Liver (tissue), 9 donors: ENCODE measurements around the gene RNF182. TPM values are rescaled to one million over a fixed set of nuclear protein-coding genes. Genes with fewer than 3 reads are reported as not detected.

Experiments used
- DNase-seq: peaks from one replicate; pipeline ENCODE4 v3.0.0-alpha.2; 2017; ENCODE audit warnings: low spot score
- H3K27ac ChIP-seq, 2 donors: one replicate each; pipeline ENCODE4 v1.7.0; 2013; ENCODE audit warnings: inconsistent platforms in 2 of 2, low read length in 2 of 2, control low read depth in 1 of 2, low read depth in 1 of 2, mild to moderate bottlenecking in 1 of 2
- H3K27me3 ChIP-seq, 4 donors: one replicate each; pipeline versions ENCODE4 v1.6.1 to v1.7.0; 2013; ENCODE audit warnings: low read length in 3 of 4, inconsistent platforms in 1 of 4, mild to moderate bottlenecking in 1 of 4, moderate library complexity in 1 of 4; ENCODE audit not compliant: control insufficient read depth in 4 of 4, insufficient read depth in 4 of 4
- H3K36me3 ChIP-seq, 4 donors: one replicate each; pipeline versions ENCODE4 v1.6.1 to v1.7.0; 2013; ENCODE audit warnings: low read length in 3 of 4, mild to moderate bottlenecking in 3 of 4, low read depth in 1 of 4, moderate library complexity in 1 of 4; ENCODE audit not compliant: control insufficient read depth in 4 of 4, insufficient read depth in 3 of 4
- H3K4me1 ChIP-seq, 4 donors: one replicate each; pipeline versions ENCODE4 v1.6.1 to v1.7.0; 2013; ENCODE audit warnings: low read length in 3 of 4, mild to moderate bottlenecking in 3 of 4, moderate library complexity in 1 of 4; ENCODE audit not compliant: control insufficient read depth in 4 of 4, insufficient read depth in 4 of 4
- H3K4me3 ChIP-seq, 3 donors: one replicate each; pipeline versions ENCODE4 v1.6.1 to v1.7.0; 2013; ENCODE audit warnings: low read length in 3 of 3, control low read depth in 1 of 3, low read depth in 1 of 3, mild to moderate bottlenecking in 1 of 3
- H3K9ac ChIP-seq, 2 donors: one replicate each; pipeline ENCODE4 v1.7.0; 2013; ENCODE audit warnings: low read length in 2 of 2, mild to moderate bottlenecking in 2 of 2, moderate library complexity in 2 of 2, control low read depth in 1 of 2, low read depth in 1 of 2
- H3K9me3 ChIP-seq, 4 donors: one replicate each; pipeline versions ENCODE4 v1.6.1 to v1.7.0; 2013; ENCODE audit warnings: low read length in 3 of 4; ENCODE audit not compliant: control insufficient read depth in 4 of 4
- ATF3 ChIP-seq: IDR thresholded peaks from 2 replicates; pipeline ENCODE4 v1.6.1; 2016; ENCODE audit warnings: antibody characterized with exemption
- CTCF ChIP-seq: fragments of 150-350 bp; IDR thresholded peaks from 2 replicates; pipeline ENCODE4 v1.5.1; 2017; ENCODE audit warnings: improper control_type of control experiment, low read depth, low read length; ENCODE audit not compliant: missing input control
- EGR1 ChIP-seq, 2 donors: IDR thresholded peaks; 2 replicates each; pipeline ENCODE4 v1.6.1; 2016 to 2018; ENCODE audit warnings: antibody characterized with exemption in 2 of 2, low read depth in 2 of 2
- FOXA1 ChIP-seq: IDR thresholded peaks from 2 replicates; pipeline ENCODE4 v1.6.1; 2016; ENCODE audit warnings: antibody characterized with exemption
- FOXA2 ChIP-seq: IDR thresholded peaks from 2 replicates; pipeline ENCODE4 v1.6.1; 2016; ENCODE audit warnings: antibody characterized with exemption
- GABPA ChIP-seq, 2 donors: IDR thresholded peaks in 1 of 2; conservative IDR thresholded peaks in 1 of 2; 2 replicates each; pipeline ENCODE4 v1.6.1; 2016; ENCODE audit warnings: antibody characterized with exemption in 2 of 2, mild to moderate bottlenecking in 1 of 2, moderate library complexity in 1 of 2
- HNF4A ChIP-seq, 2 donors: conservative IDR thresholded peaks; 2 replicates each; pipeline ENCODE4 v1.6.1; 2016; ENCODE audit warnings: antibody characterized with exemption in 2 of 2, mild to moderate bottlenecking in 2 of 2
- HNF4G ChIP-seq: IDR thresholded peaks from 2 replicates; pipeline ENCODE4 v1.6.1; 2016; ENCODE audit warnings: antibody characterized with exemption
- JUND ChIP-seq, 2 donors: IDR thresholded peaks; 2 replicates each; pipeline ENCODE4 v1.6.1; 2016; ENCODE audit warnings: antibody characterized with exemption in 2 of 2
- MAX ChIP-seq: IDR thresholded peaks from 2 replicates; pipeline ENCODE4 v1.6.1; 2016; ENCODE audit warnings: antibody characterized with exemption
- NR2F2 ChIP-seq: IDR thresholded peaks from 2 replicates; pipeline ENCODE4 v1.6.1; 2016; ENCODE audit warnings: antibody characterized with exemption
- RAD21 ChIP-seq, 2 donors: IDR thresholded peaks; 2 replicates each; pipeline ENCODE4 v1.6.1; 2016; ENCODE audit warnings: antibody characterized with exemption in 2 of 2, mild to moderate bottlenecking in 2 of 2
- REST ChIP-seq: IDR thresholded peaks from 2 replicates; pipeline ENCODE4 v1.6.1; 2016; ENCODE audit warnings: antibody characterized with exemption, mild to moderate bottlenecking
- RXRA ChIP-seq, 2 donors: IDR thresholded peaks; 2 replicates each; pipeline ENCODE4 v1.6.1; 2017 to 2018; ENCODE audit warnings: antibody characterized with exemption in 2 of 2, mild to moderate bottlenecking in 1 of 2
- SP1 ChIP-seq: IDR thresholded peaks from 2 replicates; pipeline ENCODE4 v1.6.1; 2018; ENCODE audit warnings: antibody characterized with exemption, mild to moderate bottlenecking
- TAF1 ChIP-seq: conservative IDR thresholded peaks from 2 replicates; pipeline ENCODE4 v1.6.1; 2016; ENCODE audit warnings: antibody characterized with exemption, mild to moderate bottlenecking
- YY1 ChIP-seq: IDR thresholded peaks from 2 replicates; pipeline ENCODE4 v1.6.1; 2016; ENCODE audit warnings: antibody characterized with exemption, mild to moderate bottlenecking
- ZBTB33 ChIP-seq: IDR thresholded peaks from 2 replicates; pipeline ENCODE4 v1.6.1; 2016; ENCODE audit warnings: antibody characterized with exemption
- WGBS: extraction: QIAGEN DNeasy Blood & Tissue Kit; methylation state at CpG from one replicate; pipeline ENCODE4 v1.1.7; 2013; 5-methylcytosine and 5-hydroxymethylcytosine counted together
- polyA plus RNA-seq, 2 donors: library from polyadenylated mRNA; stranded (reverse) in 1 of 2; unstranded in 1 of 2; fragments of 200-250 nt in 1 of 2; fragments of >200 nt in 1 of 2; fragmentation: Nextera tagmentation in 1 of 2; extraction: Ambion mirVana in 1 of 2; gene quantifications; one replicate each; pipeline versions ENCODE4 v1.2.1 to v1.2.3, GENCODE V29; 2013 to 2015
- total RNA-seq, 2 donors: library from RNA; depleted of rRNA; stranded (reverse); fragments of >200 nt; gene quantifications; one replicate each; pipeline ENCODE4 v1.2.3, GENCODE V29; 2014
- donor health status: healthy.
- donor health status: healthy.
- donor health status: healthy.
- donor health status: healthy.
- donor health status: healthy.

RNF182 gene
- total and polyA plus RNA-seq, 4 donors = 1.4 TPM; not detected in 3

GRCh38 chr6:13917141-13917540 is 7.6 kb upstream of the RNF182 start:
- peaks cover 0 to 12% (median 6%) of the 10 kb centered on the region in 4 donors for H3K27me3 ChIP-seq
- WGBS = 62% methylated on average over 1 of the region's 1 CpG
- no peak for TF ChIP-seq YY1
- no peak for TF ChIP-seq TAF1
- TF ChIP-seq MAX = no peak
- TF ChIP-seq SP1 = no peak
- no peak for TF ChIP-seq HNF4A (conservative IDR thresholded peaks at IDR 0.05)
- TF ChIP-seq FOXA1 = no peak
- TF ChIP-seq HNF4G = no peak
- no peak for DNase-seq
- no peaks in the 10 kb centered on the region for H3K36me3 ChIP-seq
- H3K4me3 ChIP-seq = no peak overlapping the region
- H3K9me3 ChIP-seq = no peaks in the 10 kb centered on the region
- no peaks in the 10 kb centered on the region for H3K4me1 ChIP-seq
- H3K27ac ChIP-seq = no peak overlapping the region
- no peak overlapping the region for H3K9ac ChIP-seq

- Histone ChIP-seq H3K9me3 (no peaks in the 10 kb centered on the region), H3K27ac (no peak overlapping the region), H3K36me3 (no peaks in the 10 kb centered on the region), H3K27me3 (peaks cover 0 to 12% (median 9%) of the 10 kb centered on the region in 4 donors), H3K4me3 (no peak overlapping the region), H3K9ac (no peak overlapping the region), H3K4me1 (no peaks in the 10 kb centered on the region)
- DNase-seq = no peak
- no peak for TF ChIP-seq FOXA2
- no peak for TF ChIP-seq CTCF
- TF ChIP-seq RAD21 (IDR thresholded peaks at IDR 0.05) = no peak
- no peak for TF ChIP-seq HNF4G
- TF ChIP-seq RXRA (IDR thresholded peaks at IDR 0.05) = no peak
- 71% methylated on average over 4 of the region's 4 CpGs for WGBS
Measured at GRCh38 chr6:13918686-13919250, 6.0 kb upstream of the RNF182 start.

GRCh38 chr6:13919861-13920260 is 4.9 kb upstream of the RNF182 start:
- TF ChIP-seq CTCF (no peak), FOXA2 (no peak), HNF4A (conservative IDR thresholded peaks at IDR 0.05) (no peak), JUND (IDR thresholded peaks at IDR 0.05) (no peak), SP1 (no peak), ATF3 (no peak), GABPA (IDR thresholded peaks at IDR 0.05 in 1 of 2, conservative IDR thresholded peaks at IDR 0.05 in 1 of 2) (no peak), NR2F2 (no peak), REST (no peak), EGR1 (IDR thresholded peaks at IDR 0.05; ENCODE audit: low read depth in 2 of 2) (no peak), ZBTB33 (no peak), RAD21 (IDR thresholded peaks at IDR 0.05) (no peak), HNF4G (no peak), FOXA1 (no peak), RXRA (IDR thresholded peaks at IDR 0.05) (no peak)
- DNase-seq = no peak
- no peak overlapping the region for H3K27ac ChIP-seq
- no peak overlapping the region for H3K4me3 ChIP-seq
- H3K9me3 ChIP-seq = no peaks in the 10 kb centered on the region
- H3K4me1 ChIP-seq = peaks cover 0 to 8% (median 6%) of the 10 kb centered on the region in 4 donors
- no peak overlapping the region for H3K9ac ChIP-seq
- no peaks in the 10 kb centered on the region for H3K36me3 ChIP-seq
- peaks cover 0 to 16% (median 8%) of the 10 kb centered on the region in 4 donors for H3K27me3 ChIP-seq
- WGBS = 83% methylated on average over 1 of the region's 1 CpG
